HL-60 (cell line): ENCODE results near the gene RNF121.

Experiments
- CTCF ChIP-seq: IDR thresholded peaks from one replicate; pipeline ENCODE4 v1.5.1; 2011; ENCODE audit warnings: low read length, control low read depth, inconsistent platforms; ENCODE audit not compliant: insufficient read depth
- GABPA ChIP-seq: IDR thresholded peaks from 2 replicates; pipeline ENCODE4 v1.6.1; 2012; ENCODE audit warnings: low read depth
- POLR2AphosphoS5 ChIP-seq: IDR thresholded peaks from 2 replicates; pipeline ENCODE4 v1.6.1; 2012; ENCODE audit warnings: low read depth
- REST ChIP-seq: IDR thresholded peaks from 2 replicates; pipeline ENCODE4 v1.6.1; 2012; ENCODE audit warnings: low read depth; ENCODE audit not compliant: insufficient replicate concordance
- SPI1 ChIP-seq: IDR thresholded peaks from 2 replicates; pipeline ENCODE4 v1.6.1; 2012; ENCODE audit warnings: low read depth, mild to moderate bottlenecking, borderline replicate concordance

GRCh38 chr11:72040491-72041363 lies 111.9 kb downstream of the RNF121 start:
- no peak for TF ChIP-seq CTCF
- no peak for TF ChIP-seq SPI1
- TF ChIP-seq POLR2AphosphoS5, result peak; percentile 37; the same call in 1 of the 2 replicates
- no peak for TF ChIP-seq GABPA
- TF ChIP-seq REST, result no peak
